CD4-positive, alpha-beta T cell treated with Interleukin-10 for 1 hour (primary cell): ENCODE results near the gene MUC5AC.
"Not testable (repeated sequence)": the region's sequence is repeated elsewhere in the genome, so short reads cannot be mapped to it uniquely, and the experiment has no call there.

Experiments used
- DNase-seq: peaks from one replicate; pipeline ENCODE4 v3.0.0-alpha.2; 2020

MUC5AC gene

DNA sequence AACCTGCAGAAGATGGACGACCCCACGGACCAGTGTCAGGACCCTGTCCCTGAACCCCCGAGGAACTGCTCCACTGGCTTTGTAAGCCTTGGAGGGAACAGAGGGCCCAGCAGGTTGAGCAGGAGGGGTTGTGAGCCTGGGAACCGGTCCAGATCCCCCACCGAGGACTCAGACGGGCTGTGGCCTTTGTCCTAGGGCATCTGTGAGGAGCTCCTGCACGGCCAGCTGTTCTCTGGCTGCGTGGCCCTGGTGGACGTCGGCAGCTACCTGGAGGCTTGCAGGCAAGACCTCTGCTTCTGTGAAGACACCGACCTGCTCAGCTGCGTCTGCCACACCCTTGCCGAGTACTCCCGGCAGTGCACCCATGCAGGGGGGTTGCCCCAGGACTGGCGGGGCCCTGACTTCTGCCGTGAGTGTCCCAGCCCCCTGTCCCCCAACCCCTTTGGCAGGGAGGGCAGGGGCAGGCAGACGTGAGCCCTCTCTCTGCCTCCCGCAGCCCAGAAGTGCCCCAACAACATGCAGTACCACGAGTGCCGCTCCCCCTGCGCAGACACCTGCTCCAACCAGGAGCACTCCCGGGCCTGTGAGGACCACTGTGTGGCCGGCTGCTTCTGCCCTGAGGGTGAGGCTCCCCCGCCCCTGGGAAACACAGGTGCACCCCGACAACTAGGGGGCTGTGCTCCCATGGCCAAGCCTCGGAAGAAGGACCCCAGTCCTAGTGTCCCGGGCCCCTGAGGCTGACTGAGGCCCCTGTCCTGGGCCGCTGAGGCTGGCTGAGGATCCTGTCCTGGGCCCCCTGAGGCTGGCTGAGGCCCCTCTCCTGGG is 6.4 kb downstream of the MUC5AC start:
- DNase-seq, result no peak

DNA sequence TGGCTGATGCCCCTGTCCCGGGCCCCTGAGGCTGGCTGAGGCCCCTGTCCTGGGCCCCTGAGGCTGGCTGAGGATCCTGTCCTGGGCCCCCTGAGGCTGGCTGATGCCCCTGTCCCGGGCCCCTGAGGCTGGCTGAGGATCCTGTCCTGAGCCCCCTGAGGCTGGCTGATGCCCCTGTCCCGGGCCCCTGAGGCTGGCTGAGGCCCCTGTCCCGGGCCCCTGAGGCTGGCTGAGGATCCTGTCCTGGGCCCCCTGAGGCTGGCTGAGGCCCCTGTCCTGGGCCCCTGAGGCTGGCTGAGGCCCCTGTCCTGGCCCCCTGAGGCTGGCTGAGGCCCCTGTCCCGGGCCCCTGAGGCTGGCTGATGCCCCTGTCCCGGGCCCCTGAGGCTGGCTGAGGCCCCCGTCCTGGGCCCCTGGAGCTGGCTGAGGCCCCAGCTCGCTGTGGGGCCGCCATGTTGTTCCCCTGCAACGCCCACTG is 7.1 kb downstream of the MUC5AC start:
- DNase-seq, result not testable (repeated sequence)

DNA sequence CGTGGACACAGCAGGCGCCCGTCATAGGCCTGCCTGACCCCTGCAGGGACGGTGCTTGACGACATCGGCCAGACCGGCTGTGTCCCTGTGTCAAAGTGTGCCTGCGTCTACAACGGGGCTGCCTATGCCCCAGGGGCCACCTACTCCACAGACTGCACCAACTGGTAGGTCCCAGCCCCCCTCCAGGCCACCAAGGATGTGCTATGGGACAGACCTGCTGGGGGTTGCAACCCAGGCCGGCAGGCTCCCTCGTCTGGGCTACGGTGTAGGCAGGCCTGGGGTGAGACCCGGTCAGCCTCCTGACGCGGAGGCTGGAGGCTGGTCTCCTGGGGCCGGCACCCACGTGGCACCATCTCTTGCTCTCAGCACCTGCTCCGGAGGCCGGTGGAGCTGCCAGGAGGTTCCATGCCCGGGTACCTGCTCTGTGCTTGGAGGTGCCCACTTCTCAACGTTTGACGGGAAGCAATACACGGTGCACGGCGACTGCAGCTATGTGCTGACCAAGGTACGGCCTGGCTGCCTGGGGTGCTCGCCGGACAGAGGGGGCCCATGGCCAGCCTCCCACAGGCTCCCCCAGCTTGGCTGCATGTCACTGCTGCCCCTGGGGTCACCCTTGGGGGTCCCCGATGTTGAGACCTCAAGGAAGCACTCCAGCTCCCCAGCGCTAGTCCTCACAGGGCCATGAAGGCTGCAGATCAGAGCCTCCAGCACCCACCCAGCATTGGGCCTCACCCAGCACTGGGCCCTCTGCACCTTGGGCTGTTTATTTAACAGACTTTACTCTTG is 7.7 kb downstream of the MUC5AC start:
- DNase-seq, result no peak

DNA sequence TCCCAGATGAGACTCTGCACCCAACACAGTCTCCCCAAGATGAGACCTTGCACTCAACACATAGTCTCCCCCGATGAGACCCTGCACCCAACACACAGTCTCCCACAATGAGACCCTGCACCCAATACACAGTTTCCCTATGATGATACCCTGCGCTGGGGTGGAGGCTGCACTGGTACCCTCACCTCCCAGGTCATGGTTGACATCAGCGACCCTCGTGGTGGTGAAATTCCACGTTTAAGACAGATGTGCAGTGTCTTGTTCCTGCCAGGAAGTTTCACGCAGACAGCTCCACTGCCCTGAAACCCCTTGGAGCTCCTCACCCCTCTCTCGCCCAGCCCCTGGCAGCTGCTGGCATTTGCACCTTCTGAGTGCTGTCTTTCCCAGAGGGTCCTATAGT is 9.5 kb downstream of the MUC5AC start:
- no peak for DNase-seq

DNA sequence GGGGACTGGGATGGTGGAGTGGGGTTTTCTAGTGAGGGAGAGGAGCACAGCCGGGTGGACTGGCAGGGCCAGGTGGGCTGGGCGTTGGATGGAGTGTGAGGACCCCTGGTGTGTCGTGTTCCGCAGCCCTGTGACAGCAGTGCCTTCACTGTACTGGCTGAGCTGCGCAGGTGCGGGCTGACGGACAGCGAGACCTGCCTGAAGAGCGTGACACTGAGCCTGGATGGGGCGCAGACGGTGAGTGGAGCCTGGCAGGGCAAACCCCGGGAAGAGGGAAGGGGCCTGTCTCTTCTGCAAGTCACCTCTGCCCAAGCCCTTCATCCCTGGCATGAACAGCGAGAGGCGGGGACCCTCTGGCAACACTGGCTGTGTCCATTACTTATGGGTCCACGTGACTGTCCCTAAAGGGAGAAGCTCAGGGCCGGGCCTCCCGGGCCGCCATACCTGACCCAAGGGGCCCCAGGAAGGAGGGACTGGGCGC is 10.0 kb downstream of the MUC5AC start:
- DNase-seq, result no peak

DNA sequence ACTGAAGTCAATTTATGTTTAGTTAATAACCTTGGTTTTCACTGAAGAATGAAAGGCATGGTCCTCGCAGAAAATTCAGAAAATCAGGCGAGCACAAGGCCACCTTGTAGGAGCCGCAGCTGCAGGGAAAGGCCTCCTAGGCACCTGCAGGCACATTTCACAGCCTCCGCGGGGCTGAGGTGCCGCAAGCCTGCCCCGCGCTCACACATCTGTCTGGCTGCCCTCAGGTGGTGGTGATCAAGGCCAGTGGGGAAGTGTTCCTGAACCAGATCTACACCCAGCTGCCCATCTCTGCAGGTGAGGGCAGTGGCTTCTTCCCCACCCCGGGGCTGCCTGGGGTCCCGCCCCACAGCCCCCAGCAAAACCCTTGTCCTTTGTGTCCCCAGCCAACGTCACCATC is 10.5 kb downstream of the MUC5AC start:
- DNase-seq, result no peak

DNA sequence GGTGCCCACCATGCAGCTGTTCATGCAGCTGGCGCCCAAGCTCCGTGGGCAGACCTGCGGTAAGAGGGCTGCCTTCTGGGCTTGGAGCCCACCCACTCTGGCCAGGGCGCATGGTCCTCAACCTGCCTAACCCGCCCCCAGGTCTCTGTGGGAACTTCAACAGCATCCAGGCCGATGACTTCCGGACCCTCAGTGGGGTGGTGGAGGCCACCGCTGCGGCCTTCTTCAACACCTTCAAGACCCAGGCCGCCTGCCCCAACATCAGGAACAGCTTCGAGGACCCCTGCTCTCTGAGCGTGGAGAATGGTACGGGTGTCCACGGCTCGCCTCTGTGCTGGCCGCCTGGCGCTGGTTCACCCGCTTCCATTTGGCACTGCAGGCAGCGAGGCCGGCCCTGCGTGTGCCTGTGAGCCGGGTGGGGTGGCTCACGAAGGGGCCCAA is 11.0 kb downstream of the MUC5AC start:
- no peak for DNase-seq

DNA sequence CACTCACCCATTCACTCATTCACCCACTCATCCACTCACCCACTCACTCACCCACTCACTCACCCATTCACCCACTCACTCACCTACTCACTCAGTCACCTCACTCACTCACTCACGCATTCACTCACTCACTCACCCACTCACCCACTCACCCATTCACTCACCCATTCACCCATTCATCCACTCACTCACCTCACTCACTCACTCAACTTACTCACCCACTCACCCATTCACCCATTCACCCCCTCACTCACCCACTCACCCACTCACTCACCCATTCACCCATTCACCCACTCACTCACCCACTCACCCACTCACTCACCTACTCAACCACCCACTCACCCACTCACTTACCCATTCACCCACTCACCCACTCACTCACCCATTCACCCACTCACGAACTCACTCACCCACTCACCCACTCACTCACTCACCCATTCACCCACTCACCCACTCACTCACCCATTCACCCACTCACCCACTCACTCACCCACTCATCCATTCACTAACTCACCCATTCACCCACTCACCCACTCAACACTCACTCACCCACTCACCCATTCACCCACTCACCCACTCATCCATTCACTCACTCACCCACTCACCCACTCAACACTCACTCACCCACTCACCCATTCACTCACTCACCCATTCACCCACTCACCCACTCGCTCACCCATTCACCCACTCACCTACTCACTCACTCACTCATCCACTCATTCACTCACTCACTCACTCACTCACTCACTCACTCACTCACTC is 13.7 kb downstream of the MUC5AC start:
- no peak for DNase-seq

DNA sequence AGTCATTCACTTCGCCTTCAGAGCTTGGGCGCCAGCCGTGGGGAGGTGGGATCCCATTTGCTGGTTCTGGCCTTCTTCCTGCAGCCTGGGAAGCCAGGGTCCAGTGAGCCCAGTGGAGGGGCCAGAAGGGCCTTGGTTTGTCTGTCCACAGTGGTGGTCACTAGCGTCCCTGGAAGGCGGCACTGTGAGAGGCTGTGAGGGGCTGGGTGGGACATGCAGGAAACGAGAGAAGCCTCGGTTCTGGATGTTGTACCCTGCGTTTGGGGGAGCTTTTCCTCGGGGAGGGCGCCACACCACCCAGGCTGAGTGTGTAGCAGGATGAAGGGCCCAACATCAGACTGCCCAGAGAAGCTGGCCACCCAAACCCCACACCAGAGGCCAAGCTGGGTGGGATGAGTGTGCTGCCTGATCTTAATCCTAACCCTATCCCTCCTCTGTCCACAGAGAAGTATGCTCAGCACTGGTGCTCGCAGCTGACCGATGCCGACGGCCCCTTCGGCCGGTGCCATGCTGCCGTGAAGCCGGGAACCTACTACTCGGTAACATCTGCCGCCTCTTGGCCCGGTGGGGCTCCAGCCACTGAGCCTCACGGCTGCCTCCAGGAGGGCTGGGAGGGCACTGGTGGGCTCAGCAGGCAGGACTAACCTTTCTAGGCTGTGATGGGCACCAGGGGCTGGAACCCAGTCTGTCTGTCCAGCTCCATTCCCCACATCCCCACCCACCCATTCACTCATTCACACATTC is 14.4 kb downstream of the MUC5AC start:
- DNase-seq, result no peak

DNA sequence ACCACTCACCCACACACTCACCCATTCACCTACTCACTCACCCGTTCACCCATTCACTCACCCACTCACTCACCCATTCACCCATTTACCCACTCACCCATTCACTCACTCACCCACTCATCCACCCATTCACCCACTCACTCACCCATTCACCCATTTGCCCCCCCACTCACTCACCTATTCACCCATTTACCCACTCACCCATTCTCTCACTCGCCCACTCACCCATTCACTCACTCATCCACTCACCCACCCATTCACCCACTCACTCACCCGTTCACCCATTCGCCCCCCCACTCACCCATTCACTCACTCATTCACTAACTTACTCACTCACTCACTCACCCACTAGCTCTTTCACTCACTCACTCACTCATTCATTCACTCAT is 15.0 kb downstream of the MUC5AC start:
- DNase-seq, result no peak

DNA sequence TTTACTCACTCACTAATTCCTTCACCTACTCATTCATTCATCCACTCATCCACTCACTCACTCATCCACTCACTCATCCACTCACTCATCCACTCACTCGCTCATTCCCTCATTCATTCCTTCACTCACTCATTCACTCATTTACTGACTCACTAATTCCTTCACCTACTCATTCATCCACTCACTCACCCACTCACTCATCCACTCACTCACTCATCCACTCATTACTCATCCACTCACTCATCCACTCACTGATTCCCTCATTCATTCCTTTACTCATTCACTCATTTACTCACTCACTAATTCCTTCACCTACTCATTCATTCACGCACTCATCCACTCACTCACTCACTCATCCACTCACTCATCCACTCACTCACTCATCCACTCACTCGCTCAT is 15.6 kb downstream of the MUC5AC start:
- DNase-seq, result not testable (repeated sequence)

DNA sequence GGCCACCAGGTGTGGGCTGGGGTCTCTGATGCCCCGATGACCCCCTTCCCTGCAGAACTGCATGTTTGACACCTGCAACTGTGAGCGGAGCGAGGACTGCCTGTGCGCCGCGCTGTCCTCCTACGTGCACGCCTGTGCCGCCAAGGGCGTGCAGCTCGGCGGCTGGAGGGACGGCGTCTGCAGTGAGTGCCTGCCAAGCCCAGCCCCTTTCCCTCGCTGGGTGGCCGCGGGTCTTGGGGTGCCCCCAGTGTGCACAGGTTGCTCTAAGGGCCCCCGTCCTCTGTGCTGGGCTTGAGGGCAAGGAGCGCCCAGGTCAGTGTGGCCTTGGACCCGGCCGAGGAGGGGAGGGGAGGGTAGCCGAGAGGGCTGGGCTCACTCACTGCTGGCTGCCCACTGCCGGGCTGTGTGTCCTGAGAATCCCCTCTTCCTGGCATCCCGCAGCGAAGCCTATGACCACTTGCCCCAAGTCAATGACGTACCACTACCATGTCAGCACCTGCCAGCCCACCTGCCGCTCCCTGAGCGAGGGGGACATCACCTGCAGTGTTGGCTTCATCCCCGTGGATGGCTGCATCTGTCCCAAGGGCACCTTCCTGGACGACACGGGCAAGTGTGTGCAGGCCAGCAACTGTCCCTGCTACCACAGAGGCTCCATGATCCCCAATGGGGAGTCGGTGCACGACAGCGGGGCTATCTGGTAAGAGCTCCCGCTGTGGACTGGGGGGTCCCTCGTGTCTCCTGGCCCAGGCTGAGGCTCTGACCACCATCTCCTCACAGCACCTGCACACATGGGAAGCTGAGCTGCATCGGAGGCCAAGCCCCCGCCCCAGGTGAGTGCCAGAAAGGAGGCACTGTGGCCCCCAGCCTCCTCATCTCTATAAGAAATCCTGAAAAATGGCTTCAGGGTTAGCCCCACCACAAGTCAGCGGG is 17.0 kb downstream of the MUC5AC start:
- no peak for DNase-seq

DNA sequence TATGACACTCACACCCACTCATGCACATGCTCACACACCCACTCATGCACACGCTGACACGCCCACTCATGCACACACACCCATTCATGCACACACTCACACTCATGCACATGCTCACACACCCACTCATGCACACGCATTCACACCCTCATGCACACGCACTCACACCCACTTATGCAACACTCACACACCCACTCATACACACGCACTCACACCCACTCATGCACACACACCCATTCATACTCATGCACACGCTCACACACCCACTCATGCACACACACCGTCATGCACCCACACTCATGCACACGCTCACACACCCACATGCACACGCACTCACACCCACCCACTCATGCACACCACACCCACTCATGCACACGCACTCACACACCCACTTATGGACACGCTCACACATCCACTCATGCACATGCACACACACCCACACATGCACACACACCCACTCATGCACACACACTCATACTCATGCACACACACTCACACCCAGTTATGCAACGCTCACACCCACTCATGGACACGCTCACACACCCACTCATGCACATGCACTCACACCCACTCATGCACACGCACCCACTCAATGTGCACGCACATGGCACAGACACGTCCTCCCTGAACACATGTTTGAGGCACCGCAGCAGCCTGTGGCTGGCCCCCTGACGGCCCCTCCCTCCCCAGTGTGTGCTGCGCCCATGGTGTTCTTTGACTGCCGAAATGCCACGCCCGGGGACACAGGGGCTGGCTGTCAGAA is 17.9 kb downstream of the MUC5AC start:
- DNase-seq, result no peak

DNA sequence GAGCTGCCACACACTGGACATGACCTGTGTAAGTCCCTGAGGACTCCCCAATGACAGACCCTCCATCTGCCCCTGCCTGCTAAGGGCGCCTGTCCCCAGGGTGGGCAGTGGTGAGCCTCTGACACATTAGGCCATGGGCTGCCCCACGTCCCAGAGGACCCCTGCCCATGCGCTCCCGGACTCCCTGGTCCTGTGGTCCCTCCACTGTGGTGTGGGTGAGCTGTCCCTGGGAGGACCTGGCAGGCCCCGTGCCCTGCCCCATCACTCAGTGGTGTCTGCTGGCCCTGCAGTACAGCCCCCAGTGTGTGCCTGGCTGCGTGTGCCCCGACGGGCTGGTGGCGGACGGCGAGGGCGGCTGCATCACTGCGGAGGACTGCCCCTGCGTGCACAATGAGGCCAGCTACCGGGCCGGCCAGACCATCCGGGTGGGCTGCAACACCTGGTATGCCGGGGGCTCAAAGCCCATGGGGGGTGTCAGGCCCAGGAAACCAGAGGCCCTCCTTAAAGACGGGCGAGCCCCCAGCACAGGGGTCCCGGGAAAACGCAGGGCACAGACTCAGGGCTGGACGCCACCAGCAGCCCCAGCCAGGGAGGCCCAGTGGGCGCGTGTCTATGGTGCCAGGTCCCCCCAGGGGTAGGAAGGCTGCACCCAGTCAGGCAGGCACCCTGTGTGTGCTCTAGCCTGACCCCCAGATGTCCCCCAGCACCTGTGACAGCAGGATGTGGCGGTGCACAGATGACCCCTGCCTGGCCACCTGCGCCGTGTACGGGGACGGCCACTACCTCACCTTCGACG is 18.7 kb downstream of the MUC5AC start:
- no peak for DNase-seq

DNA sequence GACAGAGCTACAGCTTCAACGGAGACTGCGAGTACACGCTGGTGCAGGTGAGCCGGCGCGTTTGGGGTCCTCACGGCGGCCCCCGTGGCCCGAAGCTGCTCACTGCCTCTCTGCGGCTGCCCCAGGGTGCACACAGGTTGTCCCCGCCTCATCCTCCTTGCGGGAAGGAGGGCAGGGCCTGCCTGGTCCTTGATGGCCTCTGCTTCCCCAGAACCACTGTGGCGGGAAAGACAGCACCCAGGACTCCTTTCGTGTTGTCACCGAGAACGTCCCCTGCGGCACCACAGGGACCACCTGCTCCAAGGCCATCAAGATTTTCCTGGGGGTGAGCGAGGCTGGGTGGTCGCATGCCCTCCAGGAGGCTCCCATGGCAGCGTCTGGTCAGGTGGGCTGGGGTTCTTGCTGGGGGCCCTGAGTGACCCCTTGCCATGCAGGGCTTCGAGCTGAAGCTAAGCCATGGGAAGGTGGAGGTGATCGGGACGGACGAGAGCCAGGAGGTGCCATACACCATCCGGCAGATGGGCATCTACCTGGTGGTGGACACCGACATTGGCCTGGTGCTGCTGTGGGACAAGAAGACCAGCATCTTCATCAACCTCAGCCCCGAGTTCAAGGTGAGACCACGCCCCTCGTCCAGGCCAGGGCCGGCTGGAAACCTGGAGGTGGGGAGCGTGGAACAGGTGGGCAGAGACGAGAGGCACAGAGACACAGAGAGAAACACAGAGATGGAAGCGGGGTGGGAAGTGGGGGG is 19.4 kb downstream of the MUC5AC start:
- DNase-seq, result no peak

DNA sequence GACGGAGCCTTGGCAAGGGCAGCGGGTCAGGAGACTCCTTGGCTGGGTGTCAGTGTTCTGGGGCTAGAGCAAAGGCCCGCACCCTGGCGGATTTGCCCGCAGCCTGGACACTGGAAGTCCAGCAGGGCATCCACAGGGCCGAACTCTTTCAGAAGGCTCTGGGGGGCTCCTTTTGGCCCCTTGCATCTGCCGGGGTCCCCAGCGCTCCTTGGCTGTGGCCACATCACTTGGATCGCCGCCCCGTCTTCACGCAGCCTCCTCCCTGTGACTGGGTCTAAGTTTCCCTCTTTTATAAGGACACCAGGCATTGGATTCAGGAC is 20.0 kb downstream of the MUC5AC start:
- no peak for DNase-seq

DNA sequence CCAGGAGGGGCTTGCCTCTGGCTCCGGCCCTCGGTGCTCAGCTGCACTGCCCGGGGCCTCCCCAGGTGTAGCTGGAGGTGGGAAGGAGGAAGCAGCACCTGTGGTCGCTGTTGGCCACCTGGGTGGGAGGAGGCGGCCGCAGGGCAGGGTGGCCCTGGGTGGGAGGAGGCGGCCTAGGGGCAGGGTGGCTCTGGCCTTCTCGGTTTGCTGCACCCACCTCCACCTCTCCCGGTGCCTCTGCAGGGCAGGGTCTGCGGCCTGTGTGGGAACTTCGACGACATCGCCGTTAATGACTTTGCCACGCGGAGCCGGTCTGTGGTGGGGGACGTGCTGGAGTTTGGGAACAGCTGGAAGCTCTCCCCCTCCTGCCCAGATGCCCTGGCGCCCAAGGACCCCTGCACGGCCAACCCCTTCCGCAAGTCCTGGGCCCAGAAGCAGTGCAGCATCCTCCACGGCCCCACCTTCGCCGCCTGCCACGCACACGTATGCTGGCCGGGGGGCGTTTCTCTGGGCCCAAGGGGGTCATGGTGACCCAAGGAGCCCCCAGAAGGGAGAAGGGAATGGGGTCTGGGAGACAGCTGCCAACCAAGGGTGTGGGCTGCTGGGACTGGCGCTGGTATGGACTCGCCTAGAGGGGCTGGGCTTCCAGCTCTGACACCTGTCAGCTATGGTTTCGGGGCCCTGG is 20.6 kb downstream of the MUC5AC start:
- DNase-seq, result no peak

DNA sequence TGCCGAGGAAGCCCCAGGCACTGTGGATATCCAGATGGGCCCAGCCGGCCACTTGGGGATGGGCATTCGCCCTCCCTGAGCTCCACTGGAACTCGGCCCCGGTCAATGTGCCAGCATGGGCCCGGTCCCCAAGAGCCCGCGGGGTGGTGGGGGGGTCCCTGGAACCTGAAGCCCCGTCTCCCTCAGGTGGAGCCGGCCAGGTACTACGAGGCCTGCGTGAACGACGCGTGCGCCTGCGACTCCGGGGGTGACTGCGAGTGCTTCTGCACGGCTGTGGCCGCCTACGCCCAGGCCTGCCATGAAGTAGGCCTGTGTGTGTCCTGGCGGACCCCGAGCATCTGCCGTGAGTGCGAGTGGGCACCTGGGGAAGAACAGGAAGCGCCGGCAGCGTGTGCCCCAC is 21.2 kb downstream of the MUC5AC start:
- DNase-seq, result no peak
